ENCODE measurements around the gene MAP4K2. TPM values are rescaled to one million over a fixed set of nuclear protein-coding genes. Genes with fewer than 3 reads are reported as not detected.
A peak's percentile ranks its signal among the peaks of the same experiment; 100 is the strongest.

The MAP4K2 gene
- total and polyA plus RNA-seq, 7 donors, result 3.0 to 6.7 (median 4.5) TPM

DNA sequence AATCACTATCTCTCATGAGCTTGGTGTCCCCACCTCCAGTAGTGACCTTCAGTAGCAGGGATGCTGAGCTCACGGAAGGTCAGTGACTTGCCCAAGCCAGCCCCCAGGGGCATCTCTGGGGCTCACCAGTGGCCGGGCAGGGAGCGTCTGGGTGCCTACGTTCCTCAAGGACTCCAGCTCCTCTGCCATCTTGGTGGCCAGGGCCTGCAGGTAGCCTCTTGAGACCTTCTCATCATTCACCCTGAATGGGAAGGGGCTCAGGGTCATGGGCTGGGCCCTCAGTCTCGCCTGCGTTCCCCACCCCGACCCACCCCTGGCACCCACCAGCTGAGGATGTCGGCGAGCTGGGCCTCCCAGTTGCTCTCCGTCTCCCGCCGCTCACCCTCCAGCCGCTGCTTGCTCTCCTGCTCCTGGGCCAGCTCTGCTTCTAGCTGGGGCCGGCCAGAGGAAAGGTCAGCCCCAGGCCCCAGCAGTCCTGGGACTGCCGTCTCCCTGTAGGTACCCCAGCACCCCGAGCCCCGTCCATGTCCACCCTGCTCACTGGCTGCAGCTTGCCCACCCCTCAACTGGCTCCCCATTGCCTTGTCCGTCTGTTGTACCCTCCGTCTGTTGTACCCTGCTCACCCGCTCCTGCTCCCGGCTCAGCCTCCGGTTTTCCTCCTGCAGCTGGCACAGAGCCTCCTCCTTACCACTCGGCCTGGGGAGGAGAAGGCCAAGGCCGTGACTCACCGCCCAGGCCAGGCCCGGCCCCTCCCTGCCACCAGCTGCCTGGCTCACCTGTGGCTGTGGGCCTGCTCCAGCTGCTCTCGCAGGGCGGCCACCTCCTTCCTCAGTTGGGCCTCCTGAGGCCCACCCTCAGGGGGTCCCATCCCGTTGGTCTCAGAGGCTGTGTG lies 32.0 kb upstream of the MAP4K2 start:
- TF ChIP-seq, protein P1, sequence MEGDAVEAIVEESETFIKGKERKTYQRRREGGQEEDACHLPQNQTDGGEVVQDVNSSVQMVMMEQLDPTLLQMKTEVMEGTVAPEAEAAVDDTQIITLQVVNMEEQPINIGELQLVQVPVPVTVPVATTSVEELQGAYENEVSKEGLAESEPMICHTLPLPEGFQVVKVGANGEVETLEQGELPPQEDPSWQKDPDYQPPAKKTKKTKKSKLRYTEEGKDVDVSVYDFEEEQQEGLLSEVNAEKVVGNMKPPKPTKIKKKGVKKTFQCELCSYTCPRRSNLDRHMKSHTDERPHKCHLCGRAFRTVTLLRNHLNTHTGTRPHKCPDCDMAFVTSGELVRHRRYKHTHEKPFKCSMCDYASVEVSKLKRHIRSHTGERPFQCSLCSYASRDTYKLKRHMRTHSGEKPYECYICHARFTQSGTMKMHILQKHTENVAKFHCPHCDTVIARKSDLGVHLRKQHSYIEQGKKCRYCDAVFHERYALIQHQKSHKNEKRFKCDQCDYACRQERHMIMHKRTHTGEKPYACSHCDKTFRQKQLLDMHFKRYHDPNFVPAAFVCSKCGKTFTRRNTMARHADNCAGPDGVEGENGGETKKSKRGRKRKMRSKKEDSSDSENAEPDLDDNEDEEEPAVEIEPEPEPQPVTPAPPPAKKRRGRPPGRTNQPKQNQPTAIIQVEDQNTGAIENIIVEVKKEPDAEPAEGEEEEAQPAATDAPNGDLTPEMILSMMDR (IDR thresholded peaks at IDR 0.05), result no peak
- no peaks in the 10 kb centered on the region for H3K27me3 ChIP-seq (ENCODE audit: insufficient read depth in 3 of 3, low read length in 2 of 3)
- intact Hi-C loops (cut with DNase I), result no loop called here

DNA sequence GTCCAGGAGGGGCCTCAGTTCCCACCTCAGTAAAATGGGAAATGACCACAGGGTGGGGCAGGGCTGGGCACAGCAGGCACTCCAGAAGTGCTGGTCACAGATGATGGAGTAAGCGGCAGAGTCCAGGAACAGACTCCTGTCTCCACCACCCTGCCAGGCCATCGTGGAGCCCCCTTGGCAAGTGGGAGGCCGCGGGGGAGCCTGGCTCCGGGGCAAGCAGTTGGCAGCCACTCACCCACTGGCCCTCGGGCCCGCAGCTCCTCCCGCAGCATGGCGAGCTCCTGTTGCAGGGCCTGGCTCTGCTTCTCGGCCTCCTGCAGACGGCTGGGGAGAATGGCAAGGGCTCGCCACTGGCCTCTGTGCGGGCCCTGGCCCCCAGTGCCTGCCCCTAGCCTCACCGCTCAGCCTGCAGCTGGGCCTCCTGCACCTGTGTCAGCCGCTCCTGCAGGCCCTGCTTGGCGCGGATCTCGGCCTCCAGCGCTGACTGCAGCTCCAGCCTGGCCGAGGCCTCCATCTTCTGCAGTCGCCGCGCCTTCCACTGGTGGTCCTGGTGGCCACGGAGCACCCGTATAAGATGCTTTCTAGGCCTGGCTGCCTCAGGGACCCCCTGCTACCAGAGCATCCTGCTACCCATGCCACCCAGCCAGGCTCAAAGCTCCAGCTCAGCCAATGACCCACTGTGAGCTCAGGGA lies 31.2 kb upstream of the MAP4K2 start:
- DNase-seq (no peak), ATAC-seq (no peak)
- no peak overlapping the region for H3K4me3 ChIP-seq
- intact Hi-C loops (cut with DNase I), result no loop called here
- no peak overlapping the region for H3K27ac ChIP-seq
- no peaks in the 10 kb centered on the region for H3K27me3 ChIP-seq (ENCODE audit: insufficient read depth in 3 of 3, low read length in 2 of 3)
- WGBS, 3 donors, result 83 to 92% (median 88%) methylated on average over 22 to 25 of the region's 25 CpGs
- TF ChIP-seq, protein P1 (IDR thresholded peaks at IDR 0.05), result no peak
- H3K9me3 ChIP-seq, result no peaks in the 10 kb centered on the region
- H3K36me3 ChIP-seq (ENCODE audit: insufficient read depth in 1 of 2, low read depth in 1 of 2), result no peaks in the 10 kb centered on the region
- no peaks in the 10 kb centered on the region for H3K4me1 ChIP-seq

More for the DNA sequence above, 32.0 kb upstream of the MAP4K2 start:
- no peaks in the 10 kb centered on the region for H3K9me3 ChIP-seq
- peak in 3 of 4 donors; percentile 16 to 56 (median 52) for ATAC-seq
- DNase-seq, result peak in 1 of 2 donors; percentile 50
- H3K27ac ChIP-seq, result no peak overlapping the region
- H3K36me3 ChIP-seq (ENCODE audit: insufficient read depth in 1 of 2, low read depth in 1 of 2), result no peaks in the 10 kb centered on the region
- 84 to 85% (median 85%) methylated on average over 27 to 29 of the region's 29 CpGs for WGBS, 3 donors
- H3K4me3 ChIP-seq, result no peak overlapping the region
- H3K4me1 ChIP-seq, result no peaks in the 10 kb centered on the region

DNA sequence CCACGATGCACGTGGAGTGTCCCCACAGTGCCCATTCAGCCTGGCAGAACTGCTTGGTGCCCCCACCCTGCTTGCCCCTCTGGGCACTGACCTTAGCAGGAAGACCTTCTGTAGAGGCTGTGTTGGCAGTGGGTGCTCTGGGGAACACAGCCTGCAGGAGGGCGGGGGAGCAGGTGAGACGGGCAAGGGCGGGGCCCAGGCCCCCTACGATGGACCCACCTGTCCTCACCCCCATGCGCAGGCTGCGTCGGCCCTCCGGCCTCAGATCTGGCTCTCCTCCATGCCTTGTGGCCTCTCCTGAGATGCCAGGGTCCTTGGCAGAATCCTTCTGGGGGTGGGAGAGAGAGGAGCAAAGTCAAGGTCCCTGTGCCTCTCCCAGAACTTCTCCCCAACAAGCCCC lies 30.5 kb upstream of the MAP4K2 start:
- DNase-seq, result no peak
- Histone ChIP-seq H3K4me3 (no peak overlapping the region), H3K27ac (no peak overlapping the region), H3K27me3 (ENCODE audit: insufficient read depth in 3 of 3, low read length in 2 of 3) (no peaks in the 10 kb centered on the region), H3K36me3 (ENCODE audit: insufficient read depth in 1 of 2, low read depth in 1 of 2) (no peaks in the 10 kb centered on the region), H3K9me3 (no peaks in the 10 kb centered on the region), H3K4me1 (no peaks in the 10 kb centered on the region)
- TF ChIP-seq, protein P1 (IDR thresholded peaks at IDR 0.05), result no peak
- intact Hi-C loops (cut with DNase I), result no loop called here
- no peak for ATAC-seq
- WGBS, 3 donors, result 86 to 94% (median 89%) methylated on average over 8 to 10 of the region's 10 CpGs

DNA sequence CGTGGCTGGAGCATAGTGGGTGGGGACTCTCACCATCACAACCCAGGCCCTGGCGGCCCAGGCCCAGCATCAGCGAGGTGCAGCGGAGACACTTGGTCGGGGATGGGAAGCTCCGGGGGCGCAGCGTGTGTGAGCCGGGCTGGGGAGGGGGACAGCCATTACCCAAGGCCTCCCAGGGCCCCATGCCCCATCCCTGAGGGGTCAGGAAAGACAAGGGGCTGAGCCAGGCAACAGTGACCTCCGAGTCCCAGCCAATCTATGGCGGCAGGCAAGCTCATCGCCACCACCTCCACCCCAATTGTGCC lies 30.1 kb upstream of the MAP4K2 start:
- DNase-seq, result no peak

More for the DNA sequence above, 30.1 kb upstream of the MAP4K2 start:
- TF ChIP-seq, protein P1 (IDR thresholded peaks at IDR 0.05), result no peak
- Histone ChIP-seq H3K4me3 (no peak overlapping the region), H3K27me3 (ENCODE audit: insufficient read depth in 3 of 3, low read length in 2 of 3) (no peaks in the 10 kb centered on the region), H3K36me3 (ENCODE audit: insufficient read depth in 1 of 2, low read depth in 1 of 2) (no peaks in the 10 kb centered on the region), H3K27ac (no peak overlapping the region), H3K4me1 (no peaks in the 10 kb centered on the region), H3K9me3 (no peaks in the 10 kb centered on the region)
- WGBS, 3 donors, result 88 to 96% (median 90%) methylated on average over 12 of the region's 12 CpGs
- intact Hi-C loops (cut with DNase I), result no loop called here
- no peak for ATAC-seq

All from psoas muscle (tissue), 8 donors.